CD4-positive, alpha-beta memory T cell (primary cell): ENCODE results near the gene MUC5B. TPM values are rescaled to one million over a fixed set of nuclear protein-coding genes. Genes with fewer than 3 reads are reported as not detected.

Source experiments
- CTCF ChIA-PET: fragments of 350-600 bp; sonication (Branson Sonifier 250); formaldehyde crosslinking; loops from one replicate; lab custom pipeline; 2021; ENCODE audit warnings: inconsistent platforms; ENCODE audit not compliant: partially characterized antibody; lab: Charles Lee
- POLR2A ChIA-PET: fragments of 350-600 bp; sonication (Branson Sonifier 250); formaldehyde crosslinking; loops from one replicate; lab custom pipeline; 2021; ENCODE audit not compliant: partially characterized antibody; lab: Charles Lee
- DNase-seq, 5 donors: peaks; one replicate each; pipeline versions ENCODE4 v3.0.0 to v3.0.0-alpha.2; 2020 to 2022; ENCODE audit warnings: mixed read lengths in 1 of 5
- H3K27ac ChIP-seq: one replicate; pipeline ENCODE4 v1.7.0; 2013; ENCODE audit warnings: low read depth, low read length
- H3K27me3 ChIP-seq: 2 replicates; pipeline ENCODE4 v1.7.0; 2013; ENCODE audit warnings: mild to moderate bottlenecking, low read length, moderate library complexity; ENCODE audit not compliant: insufficient read depth
- H3K36me3 ChIP-seq: 2 replicates; pipeline ENCODE4 v1.7.0; 2013; ENCODE audit warnings: mild to moderate bottlenecking, low read length, moderate library complexity; ENCODE audit not compliant: insufficient read depth
- H3K4me1 ChIP-seq: 2 replicates; pipeline ENCODE4 v1.7.0; 2013; ENCODE audit warnings: mild to moderate bottlenecking, low read length, moderate library complexity; ENCODE audit not compliant: insufficient read depth
- H3K4me3 ChIP-seq, 2 donors: one replicate each; pipeline ENCODE4 v1.7.0; 2013; ENCODE audit warnings: low read length in 2 of 2, mild to moderate bottlenecking in 1 of 2
- H3K9me3 ChIP-seq, 2 donors: one replicate each; pipeline ENCODE4 v1.7.0; 2013; ENCODE audit warnings: low read length in 2 of 2, control low read depth in 1 of 2; ENCODE audit not compliant: control insufficient read depth in 1 of 2
- H3K27ac Mint-ChIP-seq, 7 donors: one replicate each; pipeline ENCODE4 v1.8.0; 2020 to 2021; ENCODE audit warnings: mixed read lengths in 7 of 7, mild to moderate bottlenecking in 6 of 7, inconsistent platforms in 3 of 7, moderate library complexity in 3 of 7
- H3K27me3 Mint-ChIP-seq, 2 donors: one replicate each; pipeline ENCODE4 v1.8.0; 2020 to 2021; ENCODE audit warnings: mixed read lengths in 2 of 2
- H3K36me3 Mint-ChIP-seq, 2 donors: one replicate each; pipeline ENCODE4 v1.8.0; 2020 to 2021; ENCODE audit warnings: mixed read lengths in 2 of 2, inconsistent platforms in 1 of 2, mild to moderate bottlenecking in 1 of 2
- H3K4me1 Mint-ChIP-seq, 4 donors: one replicate each; pipeline ENCODE4 v1.8.0; 2020 to 2021; ENCODE audit warnings: mixed read lengths in 4 of 4, mild to moderate bottlenecking in 1 of 4
- H3K4me3 Mint-ChIP-seq, 8 donors: one replicate each; pipeline ENCODE4 v1.8.0; 2020 to 2021; ENCODE audit warnings: mixed read lengths in 8 of 8, mild to moderate bottlenecking in 7 of 8, moderate library complexity in 6 of 8, inconsistent platforms in 3 of 8
- H3K9me3 Mint-ChIP-seq, 8 donors: one replicate each; pipeline ENCODE4 v1.8.0; 2020 to 2021; ENCODE audit warnings: mixed read lengths in 8 of 8, mild to moderate bottlenecking in 5 of 8, inconsistent platforms in 3 of 8, moderate library complexity in 1 of 8
- intact Hi-C: fragments of 100-400 bp; cut with micrococcal nuclease; formaldehyde crosslinking; loops from one replicate; pipeline ENCODE4 v1.15.1; 2023
- polyA plus RNA-seq, 2 donors: library from polyadenylated mRNA; unstranded; fragments of 300-500 nt; fragmentation: Illumina TruSeq; gene quantifications; one replicate each; pipeline ENCODE4 v1.2.3, GENCODE V29; 2021
- total RNA-seq, 2 experiments: library from RNA; stranded (reverse); gene quantifications; one replicate each; pipeline ENCODE4 v1.2.3, GENCODE V29; 2021

MUC5B gene
- total and polyA plus RNA-seq, 4 experiments from 2014 or later, result not detected

DNA sequence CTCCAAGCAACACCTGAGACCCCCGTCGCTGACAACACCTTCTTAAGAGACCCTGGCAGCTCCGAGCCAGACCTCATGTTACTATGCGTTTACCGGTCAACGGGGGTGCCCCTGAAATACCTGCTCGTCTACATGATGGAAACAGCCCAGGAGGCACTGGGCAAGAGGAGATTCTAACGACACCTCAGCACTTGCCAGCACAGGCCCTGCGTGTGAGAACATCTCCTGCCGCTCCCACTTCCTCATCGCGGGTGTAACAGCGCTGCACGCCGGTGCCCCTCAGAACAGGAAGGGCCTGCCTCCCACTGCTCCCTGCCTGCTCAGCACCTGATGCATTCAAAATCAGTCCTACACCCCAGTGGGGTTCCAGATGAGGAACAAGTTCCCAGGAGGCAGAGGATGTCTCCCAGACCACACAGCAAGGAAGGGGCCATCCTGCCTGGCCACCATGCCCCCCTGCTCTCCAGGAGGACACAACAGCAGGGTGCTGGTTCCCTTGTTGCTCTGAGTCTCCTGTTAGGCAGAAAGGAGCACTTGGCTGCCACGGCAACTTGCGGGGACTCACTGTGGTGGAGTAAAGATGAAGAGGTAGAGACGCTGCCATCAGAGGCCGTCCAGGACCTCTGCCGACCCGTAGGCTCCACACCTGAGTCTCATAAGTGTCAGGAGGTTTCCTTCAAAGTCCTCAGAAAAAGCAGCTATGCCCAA is 84.5 kb downstream of the MUC5B start:
- Histone ChIP-seq H3K9me3 (no peaks in the 10 kb centered on the region), H3K27me3 (no peaks in the 10 kb centered on the region), H3K27ac (no peak overlapping the region), H3K4me1 (peaks cover 45% of the 10 kb centered on the region), H3K4me3 (no peak overlapping the region), H3K36me3 (no peaks in the 10 kb centered on the region)
- intact Hi-C loops, result no loop called here
- Mint-ChIP-seq H3K36me3 (peaks cover 0 to 15% of the 10 kb centered on the region in 2 donors), H3K4me3 (peak overlapping the region in 7 of 8 donors; percentile 15 to 77 (median 66)), H3K27ac (peak overlapping the region in 6 of 7 donors; percentile 42 to 83 (median 73)), H3K4me1 (peaks cover 22 to 75% (median 43%) of the 10 kb centered on the region in 4 donors), H3K27me3 (no peaks in the 10 kb centered on the region), H3K9me3 (peaks cover 0 to 5% (median 0%) of the 10 kb centered on the region in 8 donors)
- ChIA-PET POLR2A (no interaction called here), CTCF (no interaction called here)
- no peak for DNase-seq

DNA sequence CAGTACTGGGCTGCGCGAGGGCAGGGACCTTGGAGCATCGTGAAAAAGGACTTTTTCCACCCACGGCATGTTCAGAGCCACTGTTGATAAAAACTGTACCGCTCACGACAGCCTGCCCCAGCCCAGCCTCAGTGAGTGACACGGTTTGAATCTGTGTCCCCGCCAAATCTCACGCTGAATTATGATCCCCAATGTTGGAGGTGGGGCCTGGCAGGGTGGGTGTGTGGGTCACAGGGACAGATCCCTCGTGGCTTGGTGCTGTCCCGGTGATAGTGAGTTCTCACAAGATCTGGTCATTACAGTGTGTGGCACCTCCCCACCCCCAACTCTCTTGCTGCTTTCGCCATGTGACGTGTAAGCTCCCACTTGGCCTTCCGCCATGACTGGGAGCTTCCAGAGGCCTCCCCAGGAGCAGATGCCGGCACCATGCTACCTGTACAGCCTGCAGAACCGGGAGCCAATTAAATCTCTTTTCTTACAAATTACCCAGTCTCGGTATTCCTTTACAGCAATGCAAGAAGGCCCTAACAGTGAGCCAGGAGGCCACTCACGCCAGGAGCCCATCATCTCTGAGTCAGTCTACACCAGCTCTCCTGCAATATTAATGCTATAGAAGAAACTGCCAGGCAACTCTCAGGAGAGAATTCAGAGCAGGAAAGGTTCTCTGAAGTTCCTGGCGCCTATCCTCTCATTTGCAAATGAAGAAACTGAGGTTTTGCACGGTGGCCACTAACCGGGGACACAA is 85.3 kb downstream of the MUC5B start:
- Mint-ChIP-seq H3K36me3 (peaks cover 0 to 15% of the 10 kb centered on the region in 2 donors), H3K4me1 (peaks cover 20 to 67% (median 39%) of the 10 kb centered on the region in 4 donors), H3K27ac (peak overlapping the region; percentile 42 to 88 (median 70)), H3K9me3 (peaks cover 0 to 7% (median 0%) of the 10 kb centered on the region in 8 donors), H3K4me3 (peak overlapping the region; percentile 66 to 78 (median 75)), H3K27me3 (no peaks in the 10 kb centered on the region)
- Histone ChIP-seq H3K9me3 (no peaks in the 10 kb centered on the region), H3K36me3 (no peaks in the 10 kb centered on the region), H3K27ac (peak overlapping the region; percentile 83), H3K4me1 (peaks cover 45% of the 10 kb centered on the region), H3K4me3 (peak overlapping the region in 1 of 2 donors; percentile 58), H3K27me3 (no peaks in the 10 kb centered on the region)
- POLR2A ChIA-PET, result interaction anchor here (1.7 to 4.1 kb wide), 7 partner anchors 8 to 266 kb away, joined by 5 to 34 read pairs (median 15); partner anchors contain the start of genes BRSK2 and DUSP8
- intact Hi-C loops, result loop anchor here (2.0 kb wide), 1 partner anchor 267 kb away; no protein-coding TSS in a partner anchor
- CTCF ChIA-PET, result interaction anchor here (1.6 kb wide), 1 partner anchor 46 kb away, joined by 4 read pairs; no protein-coding TSS in a partner anchor
- no peak for DNase-seq

GRCh38 chr11:1308743-1309497 is 86.1 kb downstream of the MUC5B start:
- Histone ChIP-seq H3K27me3 (no peaks in the 10 kb centered on the region), H3K36me3 (no peaks in the 10 kb centered on the region), H3K4me1 (peaks cover 45% of the 10 kb centered on the region), H3K27ac (peak overlapping the region; percentile 83), H3K4me3 (peak overlapping the region; percentile 23 to 58), H3K9me3 (no peaks in the 10 kb centered on the region)
- ChIA-PET POLR2A (interaction anchor here (0.6 to 4.1 kb wide), 14 partner anchors 9 to 490 kb away, joined by 3 to 34 read pairs (median 5); partner anchors contain the start of genes BRSK2 and DUSP8), CTCF (interaction anchor here (1.6 to 1.8 kb wide), 2 partner anchors 46 to 266 kb away, joined by 4 to 5 read pairs; no protein-coding TSS in a partner anchor)
- intact Hi-C loops, result loop anchor here (1.0 to 2.0 kb wide), 4 partner anchors 27 to 266 kb away; partner anchors contain the start of gene BRSK2
- Mint-ChIP-seq H3K4me1 (peaks cover 20 to 63% (median 37%) of the 10 kb centered on the region in 4 donors), H3K27me3 (no peaks in the 10 kb centered on the region), H3K36me3 (peaks cover 0 to 15% of the 10 kb centered on the region in 2 donors), H3K9me3 (peaks cover 0 to 7% (median under 1%) of the 10 kb centered on the region in 8 donors), H3K4me3 (peak overlapping the region; percentile 66 to 89 (median 76)), H3K27ac (peak overlapping the region in 6 of 7 donors; percentile 68 to 88 (median 72))
- peak in 1 of 5 donors; percentile 52 for DNase-seq

GRCh38 chr11:1309498-1310317 is 86.8 kb downstream of the MUC5B start, which contains the start of gene TOLLIP:
TOLLIP (minus strand) TSS chr11:1309632; CDS start chr11:1309498, 134 bp downstream.
- H3K36me3 ChIP-seq, result no peaks in the 10 kb centered on the region
- H3K27me3 Mint-ChIP-seq, result no peaks in the 10 kb centered on the region
- H3K4me1 ChIP-seq, result peaks cover 45% of the 10 kb centered on the region
- no peaks in the 10 kb centered on the region for H3K9me3 ChIP-seq
- H3K4me1 Mint-ChIP-seq, result peaks cover 17 to 55% (median 34%) of the 10 kb centered on the region in 4 donors
- peaks cover 0 to 10% of the 10 kb centered on the region in 2 donors for H3K36me3 Mint-ChIP-seq
- CTCF ChIA-PET, result interaction anchor here (1.6 to 1.8 kb wide), 2 partner anchors 47 to 265 kb away, joined by 4 to 5 read pairs; no protein-coding TSS in a partner anchor
- peak within 1 kb of the TSS; percentile 86 to 91 (median 89) for H3K4me3 Mint-ChIP-seq
- DNase-seq, result peak; percentile 96 to 100 (median 98)
- no peaks in the 10 kb centered on the region for H3K27me3 ChIP-seq
- POLR2A ChIA-PET, result interaction anchor here (0.6 to 4.1 kb wide), 16 partner anchors 9 to 1447 kb away, joined by 3 to 34 read pairs (median 5); partner anchors contain the start of genes BRSK2 and DUSP8
- intact Hi-C loops, result loop anchor here (1.0 to 2.0 kb wide), 4 partner anchors 27 to 265 kb away; partner anchors contain the start of gene BRSK2
- H3K27ac Mint-ChIP-seq, result peak within 1 kb of the TSS; percentile 74 to 98 (median 96)
- H3K27ac ChIP-seq, result peak within 1 kb of the TSS; percentile 83
- H3K4me3 ChIP-seq, result peak within 1 kb of the TSS; percentile 43 to 63
- peaks cover 0 to 7% (median under 1%) of the 10 kb centered on the region in 8 donors for H3K9me3 Mint-ChIP-seq

- Histone ChIP-seq H3K4me1 (peaks cover 45% of the 10 kb centered on the region), H3K27me3 (no peaks in the 10 kb centered on the region), H3K4me3 (peak overlapping the region; percentile 43 to 63), H3K9me3 (no peaks in the 10 kb centered on the region), H3K27ac (peak overlapping the region; percentile 83), H3K36me3 (no peaks in the 10 kb centered on the region)
- ChIA-PET CTCF (interaction anchor here (1.8 kb wide), 1 partner anchor 265 kb away, joined by 5 read pairs; no protein-coding TSS in a partner anchor), POLR2A (interaction anchor here (0.6 to 4.1 kb wide), 10 partner anchors 11 to 264 kb away, joined by 3 to 34 read pairs (median 11); partner anchors contain the start of genes BRSK2 and DUSP8)
- H3K4me1 Mint-ChIP-seq, result peaks cover 17 to 49% (median 33%) of the 10 kb centered on the region in 4 donors
- peak overlapping the region; percentile 63 to 98 (median 94) for H3K27ac Mint-ChIP-seq
- peaks cover 0 to 7% (median under 1%) of the 10 kb centered on the region in 8 donors for H3K9me3 Mint-ChIP-seq
- H3K27me3 Mint-ChIP-seq, result no peaks in the 10 kb centered on the region
- H3K4me3 Mint-ChIP-seq, result peak overlapping the region; percentile 83 to 91 (median 87)
- DNase-seq, result peak in 2 of 5 donors; percentile 17 to 30
- intact Hi-C loops, result no loop called here
- peaks cover 0 to 10% of the 10 kb centered on the region in 2 donors for H3K36me3 Mint-ChIP-seq
These were observed 87.4 kb downstream of the MUC5B start for GRCh38 chr11:1310318-1310687.
